ENCODE results near the gene FAM234B. TPM values are rescaled to one million over a fixed set of nuclear protein-coding genes. Genes with fewer than 3 reads are reported as not detected.
"Not testable (repeated sequence)": the region's sequence is repeated elsewhere in the genome, so short reads cannot be mapped to it uniquely, and the experiment has no call there.

The FAM234B gene
- total and polyA plus RNA-seq, 8 donors: 1.1 to 4.6 (median 3.7) TPM

DNA sequence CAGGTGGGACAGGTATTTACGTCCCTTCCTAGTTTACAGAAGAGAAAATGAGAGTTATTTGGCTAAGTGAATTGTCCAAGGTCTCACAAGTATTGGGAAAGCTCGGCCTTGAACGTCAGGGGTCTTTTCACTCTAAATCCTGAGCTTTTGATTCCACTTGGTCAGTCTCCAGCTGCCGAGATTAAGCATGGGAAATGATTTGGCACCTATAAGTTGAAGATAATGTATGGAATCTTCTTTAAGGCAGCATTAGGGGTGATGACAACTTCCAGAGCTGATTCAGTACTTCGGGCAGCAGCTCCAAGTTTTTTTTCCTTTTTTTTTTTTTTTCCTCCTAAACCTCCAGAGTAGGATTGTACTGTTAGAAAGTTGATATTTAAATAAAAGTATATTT, 722 bp downstream of the FAM234B start:
- no peak for FAIRE-seq

DNA sequence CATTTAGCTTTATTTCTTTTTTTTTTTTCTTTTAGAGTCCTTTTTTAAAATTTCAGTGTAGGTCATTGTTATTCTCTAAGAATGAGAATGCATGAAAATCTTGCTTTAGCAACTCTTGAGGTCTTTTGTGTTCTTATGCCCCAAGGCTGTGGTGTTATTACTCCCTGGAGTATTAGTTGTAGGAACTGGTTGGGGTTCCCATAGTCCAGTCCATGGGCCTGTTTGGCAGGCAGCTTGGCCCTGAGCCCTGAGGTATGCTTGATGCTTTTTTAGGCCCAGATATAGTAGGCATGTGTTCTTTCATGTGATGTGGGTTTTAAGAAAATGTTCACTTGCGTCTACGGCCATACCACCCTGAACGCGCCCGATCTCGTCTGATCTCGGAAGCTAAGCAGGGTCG, 1.6 kb downstream of the FAM234B start:
- DNase-seq (no peak), ATAC-seq (no peak), FAIRE-seq (no peak)
- Histone ChIP-seq H3K27ac (no peak overlapping the region), H3K4me1 (peaks cover 0 to 10% (median 2%) of the 10 kb centered on the region in 3 donors), H3K36me3 (no peaks in the 10 kb centered on the region), H3K4me3 (no peak overlapping the region), H3K27me3 (no peaks in the 10 kb centered on the region), H3K9me3 (no peaks in the 10 kb centered on the region)
- intact Hi-C loops (cut with DNase I): no loop called here
- WGBS, 2 donors: 97 to 98% methylated on average over 8 of the region's 8 CpGs
- TF ChIP-seq, protein P1, sequence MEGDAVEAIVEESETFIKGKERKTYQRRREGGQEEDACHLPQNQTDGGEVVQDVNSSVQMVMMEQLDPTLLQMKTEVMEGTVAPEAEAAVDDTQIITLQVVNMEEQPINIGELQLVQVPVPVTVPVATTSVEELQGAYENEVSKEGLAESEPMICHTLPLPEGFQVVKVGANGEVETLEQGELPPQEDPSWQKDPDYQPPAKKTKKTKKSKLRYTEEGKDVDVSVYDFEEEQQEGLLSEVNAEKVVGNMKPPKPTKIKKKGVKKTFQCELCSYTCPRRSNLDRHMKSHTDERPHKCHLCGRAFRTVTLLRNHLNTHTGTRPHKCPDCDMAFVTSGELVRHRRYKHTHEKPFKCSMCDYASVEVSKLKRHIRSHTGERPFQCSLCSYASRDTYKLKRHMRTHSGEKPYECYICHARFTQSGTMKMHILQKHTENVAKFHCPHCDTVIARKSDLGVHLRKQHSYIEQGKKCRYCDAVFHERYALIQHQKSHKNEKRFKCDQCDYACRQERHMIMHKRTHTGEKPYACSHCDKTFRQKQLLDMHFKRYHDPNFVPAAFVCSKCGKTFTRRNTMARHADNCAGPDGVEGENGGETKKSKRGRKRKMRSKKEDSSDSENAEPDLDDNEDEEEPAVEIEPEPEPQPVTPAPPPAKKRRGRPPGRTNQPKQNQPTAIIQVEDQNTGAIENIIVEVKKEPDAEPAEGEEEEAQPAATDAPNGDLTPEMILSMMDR (IDR thresholded peaks at IDR 0.05): no peak

More for the DNA sequence above, 722 bp downstream of the FAM234B start:
- DNase-seq (no peak), ATAC-seq (no peak)
- intact Hi-C loops (cut with DNase I): no loop called here
- TF ChIP-seq, protein P1 (IDR thresholded peaks at IDR 0.05): no peak
- WGBS, 2 donors: 4 to 5% methylated on average over 5 of the region's 5 CpGs
- Histone ChIP-seq H3K4me3 (peak overlapping the region; percentile 99 to 100 (median 100)), H3K27me3 (no peaks in the 10 kb centered on the region), H3K36me3 (no peaks in the 10 kb centered on the region), H3K27ac (no peak overlapping the region), H3K4me1 (peaks cover 0 to 10% (median 2%) of the 10 kb centered on the region in 3 donors), H3K9me3 (no peaks in the 10 kb centered on the region)

DNA sequence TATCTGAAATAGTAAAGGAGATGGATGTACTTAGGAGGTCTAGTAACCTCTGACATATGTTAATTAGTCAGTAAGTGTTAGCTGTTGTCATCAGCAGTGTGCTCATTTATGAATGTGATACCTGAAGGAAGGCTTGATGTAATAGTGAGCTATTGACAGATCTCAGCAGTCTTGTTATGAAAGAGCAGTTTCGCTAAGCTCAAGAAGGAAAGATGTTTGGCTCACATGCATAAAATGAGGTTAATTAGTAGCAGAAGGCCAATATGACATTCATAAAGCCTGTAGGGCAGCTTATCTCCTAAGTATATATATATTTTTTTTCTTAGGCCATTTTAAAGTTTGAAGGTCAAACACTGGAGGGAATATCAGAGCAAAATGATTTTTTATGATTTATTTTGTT, 2.8 kb downstream of the FAM234B start:
- intact Hi-C loops (cut with DNase I): no loop called here
- TF ChIP-seq, protein P1 (IDR thresholded peaks at IDR 0.05): no peak
- DNase-seq (no peak), FAIRE-seq (peak; percentile 64), ATAC-seq (no peak)
- WGBS, 2 donors: 16 to 19% methylated on average over 1 of the region's 1 CpG
- Histone ChIP-seq H3K36me3 (no peaks in the 10 kb centered on the region), H3K4me3 (no peak overlapping the region), H3K27ac (no peak overlapping the region), H3K4me1 (peaks cover 0 to 10% (median 2%) of the 10 kb centered on the region in 3 donors), H3K9me3 (no peaks in the 10 kb centered on the region), H3K27me3 (no peaks in the 10 kb centered on the region)

DNA sequence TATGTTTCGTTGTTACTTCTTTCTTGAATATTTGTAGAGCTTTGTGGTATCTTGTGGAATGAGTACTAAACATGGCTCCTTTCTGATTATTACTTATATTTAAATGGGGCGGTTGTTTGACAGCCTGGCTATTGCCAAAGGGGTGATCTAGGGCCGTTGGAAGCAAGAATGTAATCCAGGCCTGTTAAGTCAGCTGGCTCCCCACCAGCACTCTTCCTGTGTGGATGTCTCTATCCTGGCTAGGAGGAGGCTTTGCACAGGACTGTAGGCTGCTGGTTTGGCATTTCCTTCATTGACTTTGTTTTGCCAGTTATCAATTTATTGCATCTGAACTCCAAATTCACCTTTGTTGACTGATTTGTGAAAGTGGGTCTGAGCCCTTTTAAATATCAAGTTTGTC, 5.6 kb downstream of the FAM234B start:
- Histone ChIP-seq H3K9me3 (no peaks in the 10 kb centered on the region), H3K4me1 (peaks cover 0 to 8% (median 2%) of the 10 kb centered on the region in 3 donors), H3K27ac (no peak overlapping the region), H3K36me3 (no peaks in the 10 kb centered on the region), H3K27me3 (no peaks in the 10 kb centered on the region), H3K4me3 (no peak overlapping the region)
- DNase-seq: no peak
- 65 to 74% methylated on average over 3 of the region's 3 CpGs for whole genome bisulfite sequencing, 2 donors
- TF ChIP-seq, protein P1 (IDR thresholded peaks at IDR 0.05): no peak
- FAIRE-seq: no peak
- ATAC-seq: no peak
- intact Hi-C loops (cut with DNase I): no loop called here

DNA sequence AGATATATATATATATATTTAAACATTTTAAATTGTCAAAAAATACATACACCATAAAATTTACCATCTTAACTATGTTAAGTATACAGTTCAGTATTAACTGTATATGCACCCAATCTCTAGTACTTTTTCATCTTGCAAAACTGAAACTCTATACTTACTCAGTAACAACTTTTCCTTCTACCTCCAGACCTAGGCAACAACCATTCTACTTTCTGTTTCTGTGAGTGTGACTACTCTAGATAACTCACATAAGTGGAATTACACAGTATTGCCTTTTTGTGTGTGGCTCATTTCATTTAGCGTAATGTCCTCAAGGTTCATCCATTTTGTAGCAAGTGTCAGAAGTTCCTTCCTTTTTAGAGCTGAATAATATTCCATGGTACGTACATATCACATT, 8.2 kb downstream of the FAM234B start:
- Histone ChIP-seq H3K36me3 (no peaks in the 10 kb centered on the region), H3K9me3 (no peaks in the 10 kb centered on the region), H3K4me1 (no peaks in the 10 kb centered on the region), H3K27me3 (no peaks in the 10 kb centered on the region), H3K4me3 (no peak overlapping the region), H3K27ac (no peak overlapping the region)
- intact Hi-C loops (cut with DNase I): no loop called here
- TF ChIP-seq, protein P1 (IDR thresholded peaks at IDR 0.05): no peak
- WGBS, 2 donors: 48 to 50% methylated on average over 2 of the region's 2 CpGs
- no peak for FAIRE-seq
- ATAC-seq: no peak
- DNase-seq: no peak

DNA sequence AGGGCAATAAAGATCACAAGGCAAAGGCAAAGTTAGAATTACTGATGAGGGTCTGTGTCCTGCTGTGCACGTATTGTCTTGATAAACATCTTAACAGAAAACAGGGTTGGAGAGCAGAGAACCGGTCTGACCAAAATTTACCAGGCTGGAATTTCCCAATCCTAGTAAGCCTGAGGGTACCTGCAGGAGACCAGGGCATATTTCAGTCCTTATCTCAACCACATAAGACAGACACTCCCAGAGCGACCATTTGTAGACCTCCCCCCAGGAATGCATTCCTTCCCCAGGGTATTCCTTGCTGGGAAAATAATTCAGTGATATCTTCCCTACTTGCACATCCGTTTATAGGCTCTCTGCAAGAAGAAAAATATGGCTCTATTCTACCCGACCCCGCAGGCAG, 9.4 kb downstream of the FAM234B start:
- FAIRE-seq; intact Hi-C loops (cut with DNase I); H3K27me3 ChIP-seq: not testable (repeated sequence)

More for the DNA sequence above, 9.4 kb downstream of the FAM234B start:
- DNase-seq, H3K27ac ChIP-seq, H3K4me3 ChIP-seq, ATAC-seq, H3K4me1 ChIP-seq, H3K9me3 ChIP-seq, H3K36me3 ChIP-seq: not testable (repeated sequence)
- WGBS, 2 donors: 84 to 91% methylated on average over 6 of the region's 6 CpGs

Data from pancreas (tissue), 10 donors.